GM19463 (cell line): Measurements from ENCODE around the gene PAX3.

ENCODE experiments used
- ATAC-seq: cut with Tn5 transposase; IDR thresholded peaks from one replicate; pipeline ENCODE4 v1.9.1; 2021; ENCODE audit warnings: mild to moderate bottlenecking, moderate library complexity; ENCODE audit not compliant: unreplicated experiment

PAX3 gene

DNA sequence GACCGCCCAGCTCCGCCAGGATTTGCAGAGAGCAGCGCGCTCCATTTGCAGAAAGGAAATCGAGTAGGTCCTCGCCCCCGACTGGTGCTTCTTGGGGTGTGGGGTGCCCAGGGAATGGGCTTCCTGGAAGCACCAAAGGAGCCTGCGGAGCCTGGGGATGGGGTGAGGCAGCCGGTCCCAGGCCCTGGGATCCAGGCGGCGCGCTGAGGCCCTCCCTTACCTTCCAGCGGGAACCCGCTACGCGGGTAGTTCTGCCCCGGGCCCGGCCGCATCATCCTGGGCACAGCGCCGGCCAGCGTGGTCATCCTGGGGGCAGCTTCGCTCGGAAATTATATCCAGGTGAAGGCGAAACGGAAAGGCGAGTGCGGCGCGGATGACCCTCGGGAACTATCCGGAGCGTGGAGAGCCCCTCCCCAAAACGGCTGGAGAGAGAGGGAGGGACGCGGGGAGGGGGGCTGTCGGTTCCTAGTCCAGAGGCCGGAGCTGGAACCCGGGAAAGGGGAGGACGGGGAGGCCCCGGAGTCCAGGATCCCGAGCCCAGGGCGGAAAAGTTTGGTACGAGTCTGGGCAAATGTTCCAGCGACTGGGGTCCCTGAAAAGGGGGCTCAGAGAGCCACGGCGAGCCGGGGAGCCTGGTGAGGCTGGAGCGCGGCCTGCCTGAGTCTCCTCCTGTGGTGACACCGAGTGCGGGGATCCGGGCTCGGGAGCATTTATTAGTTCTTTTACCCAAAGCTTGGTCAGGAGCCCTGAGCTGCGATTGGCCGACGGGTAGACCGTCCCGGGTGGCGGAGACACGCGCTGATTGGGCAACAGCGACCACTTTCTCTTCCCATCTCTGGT is at the start of gene PAX3:
Gene PAX3 (minus strand): TSS at position 688 of the 840 bp plus-strand sequence. CDS start 383 bp downstream, at position 305.
- ATAC-seq = peak; percentile 50

DNA sequence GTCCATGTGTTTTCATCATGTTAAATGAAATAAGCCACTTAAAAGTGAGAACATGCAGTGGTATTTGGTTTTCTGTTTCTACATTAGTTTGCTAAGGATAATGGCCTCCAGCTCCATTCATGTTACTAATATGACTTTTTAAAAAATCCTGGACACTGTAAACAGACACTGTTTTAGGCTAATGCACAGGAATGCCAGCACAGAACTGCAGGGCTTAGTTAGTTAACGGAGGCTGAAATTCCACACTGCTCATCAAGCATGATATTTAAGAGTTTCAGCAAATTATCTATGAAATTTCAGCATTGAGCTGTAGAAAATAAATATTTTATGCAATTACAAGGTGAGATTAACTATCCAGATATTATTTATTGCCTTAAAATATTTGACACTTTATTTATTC is 42.5 kb upstream of the PAX3 start:
- ATAC-seq = no peak

DNA sequence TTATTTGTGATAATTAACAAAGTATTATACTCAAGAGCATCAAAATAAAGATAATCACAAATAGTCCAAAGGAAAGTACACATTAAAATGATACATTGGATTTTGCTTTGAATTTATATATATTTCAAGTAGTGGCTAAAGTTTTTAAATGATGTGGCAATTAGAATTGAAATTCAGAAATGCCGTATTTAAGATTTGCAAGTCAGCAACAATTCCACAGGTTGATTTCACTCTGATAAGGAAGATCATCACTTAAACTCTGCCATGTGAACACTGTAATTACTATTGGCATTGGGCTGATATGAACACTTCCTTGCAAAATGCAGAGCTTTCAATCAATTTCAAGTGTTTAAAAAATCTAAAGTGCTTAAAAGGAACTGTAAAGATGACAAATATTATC is 39.6 kb upstream of the PAX3 start:
- no peak for ATAC-seq

GRCh38 chr2:222336931-222337330 is 38.1 kb upstream of the PAX3 start:
- no peak for ATAC-seq

GRCh38 chr2:222336442-222336841 is 37.6 kb upstream of the PAX3 start:
- no peak for ATAC-seq

- no peak for ATAC-seq
Measured at GRCh38 chr2:222334914-222335313, 36.1 kb upstream of the PAX3 start.

DNA sequence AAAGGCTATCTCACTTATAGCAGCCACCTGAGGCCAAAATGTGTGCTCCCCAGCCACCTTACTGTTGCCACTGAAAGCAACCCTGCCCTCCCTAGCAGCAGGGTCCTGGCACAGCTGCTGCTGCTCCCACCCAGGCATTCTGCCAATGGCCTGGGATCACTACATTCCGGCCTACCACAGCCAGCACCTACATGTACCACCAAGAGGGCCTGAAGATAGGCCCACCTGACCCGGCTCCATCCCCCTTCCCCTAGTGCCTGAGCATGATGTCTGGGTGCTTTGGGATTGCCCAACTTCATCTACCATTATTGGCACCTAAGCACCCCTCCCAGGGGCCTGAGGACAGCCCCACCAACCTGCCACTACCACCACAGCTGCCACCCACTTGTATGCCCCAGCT is 34.6 kb upstream of the PAX3 start:
- ATAC-seq = no peak

DNA sequence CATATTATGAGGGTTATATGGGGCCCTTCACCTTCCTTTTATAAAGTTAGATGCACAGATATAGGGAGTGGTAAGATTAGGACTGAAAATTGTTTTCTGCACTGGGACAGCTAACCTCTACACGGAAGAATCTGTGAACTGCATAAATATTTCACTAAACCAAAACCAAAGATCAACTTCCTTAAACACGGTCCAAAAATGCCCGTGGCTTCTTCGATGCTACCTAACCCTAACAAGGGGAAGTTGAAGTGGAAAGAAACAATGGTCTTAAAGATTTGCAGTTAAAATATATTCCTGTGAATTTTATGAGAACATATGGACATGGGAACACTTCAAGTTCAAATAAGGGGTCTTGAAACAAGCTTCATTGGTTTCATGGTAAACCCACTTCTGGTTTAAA is 33.3 kb upstream of the PAX3 start:
- ATAC-seq = no peak

- ATAC-seq = no peak
Measured at GRCh38 chr2:222330910-222331309, 32.1 kb upstream of the PAX3 start.

DNA sequence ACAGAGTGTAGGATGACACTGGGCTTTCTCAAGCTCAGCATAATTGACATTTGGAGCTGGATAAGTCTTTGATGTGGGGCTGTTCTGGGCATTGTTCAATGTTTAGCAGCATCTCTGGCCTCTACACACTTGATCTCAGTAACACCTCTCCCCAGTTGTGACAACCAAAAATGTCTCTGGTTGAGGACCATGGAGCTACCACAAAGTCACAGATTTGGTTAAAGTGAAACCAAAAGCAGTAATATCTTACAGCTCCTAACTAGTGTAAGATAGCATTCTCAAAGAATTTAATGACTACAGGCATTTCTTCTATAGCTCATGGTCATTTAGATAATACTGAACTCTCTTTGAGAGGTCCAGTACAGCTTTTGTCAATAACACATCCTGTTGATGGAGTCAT is 23.4 kb upstream of the PAX3 start:
- ATAC-seq = peak; percentile 19

DNA sequence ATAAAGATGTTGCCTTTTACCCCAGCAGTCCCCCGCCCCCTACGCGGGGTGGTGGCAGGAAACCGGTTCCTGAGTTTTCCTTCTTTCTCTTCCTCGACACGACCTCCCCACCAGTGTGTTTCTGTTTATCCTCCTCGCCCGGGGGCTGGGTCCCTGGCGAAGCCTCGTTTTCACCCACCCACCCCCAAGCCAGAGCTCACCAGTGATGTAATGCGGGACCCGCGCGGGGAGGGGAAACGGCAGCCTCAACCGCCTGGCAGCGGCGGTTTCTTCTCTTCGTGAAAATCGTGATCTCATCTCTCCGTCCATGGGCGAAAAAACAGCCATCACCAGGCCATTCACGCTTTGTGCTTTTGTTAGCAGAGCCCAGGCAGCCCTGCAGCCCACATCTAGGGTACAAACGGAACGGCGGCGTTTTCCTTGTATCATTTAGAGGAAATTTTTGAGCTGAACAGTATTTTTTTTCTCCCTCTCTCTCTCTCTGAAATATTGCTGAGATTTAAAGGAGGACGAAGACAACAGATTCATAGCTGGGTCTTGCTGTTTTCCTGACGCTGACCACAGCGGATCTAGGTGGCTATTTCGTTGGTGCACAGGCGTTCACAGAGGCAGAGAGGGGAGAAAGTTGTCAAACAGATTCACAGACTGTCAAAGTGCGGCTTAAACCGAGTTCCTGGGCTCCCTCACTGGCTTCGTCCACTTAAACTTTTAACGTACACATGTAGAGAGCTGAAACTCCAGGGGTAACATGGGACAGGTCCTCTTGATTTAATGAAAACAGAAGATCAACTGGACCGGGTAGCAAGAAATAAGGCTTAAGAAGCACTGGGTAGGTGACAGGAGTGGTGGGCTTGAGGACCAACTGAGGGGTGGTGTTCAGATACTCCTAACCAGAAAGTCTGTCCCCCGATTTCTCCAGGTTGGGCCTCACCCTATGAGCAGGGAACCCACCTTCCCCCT is 21.9 kb upstream of the PAX3 start:
- ATAC-seq = no peak

GRCh38 chr2:222319586-222320435 is 21.0 kb upstream of the PAX3 start:
- ATAC-seq = peak; percentile 50

- peak; percentile 29 for ATAC-seq
Measured at GRCh38 chr2:222318712-222319585, 20.2 kb upstream of the PAX3 start.

- peak; percentile 39 for ATAC-seq
Measured at GRCh38 chr2:222318026-222318711, 19.4 kb upstream of the PAX3 start.

- no peak for ATAC-seq
Measured at GRCh38 chr2:222315443-222316121, 16.8 kb upstream of the PAX3 start.

DNA sequence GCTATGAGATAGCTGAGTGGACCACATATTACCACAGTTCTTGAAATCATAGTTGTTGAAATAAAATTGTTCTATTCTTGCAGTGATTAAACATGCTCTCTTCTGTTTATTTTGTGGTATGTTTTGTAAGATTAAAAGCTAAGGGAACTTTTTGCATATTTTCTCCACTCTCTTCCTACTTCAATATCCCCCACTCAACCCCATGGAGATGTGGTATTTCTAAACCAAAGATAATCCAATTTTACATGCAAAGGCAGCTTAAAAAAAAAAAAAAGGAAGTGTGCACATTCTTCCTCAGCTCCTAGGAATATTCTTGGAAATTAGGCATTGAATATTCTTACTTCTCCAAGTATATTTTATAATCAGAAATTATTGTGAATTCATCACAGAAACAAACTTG is 15.0 kb upstream of the PAX3 start:
- ATAC-seq = no peak

- ATAC-seq = no peak
Measured at GRCh38 chr2:222311978-222312738, 13.4 kb upstream of the PAX3 start.
